Measurements from ENCODE around the gene ABHD4.
"Not testable (repeated sequence)": the region's sequence is repeated elsewhere in the genome, so short reads cannot be mapped to it uniquely, and the experiment has no call there.

The ABHD4 gene

GRCh38 chr14:22561661-22562579 lies 36.2 kb upstream of the ABHD4 start:
- no peak for FAIRE-seq

GRCh38 chr14:22563987-22564386 lies 34.1 kb upstream of the ABHD4 start:
- no peak for FAIRE-seq

- no peak for FAIRE-seq
These were observed 33.6 kb upstream of the ABHD4 start for GRCh38 chr14:22564463-22564862.

GRCh38 chr14:22565391-22565945 lies 32.6 kb upstream of the ABHD4 start:
- no peak for FAIRE-seq

- not testable (repeated sequence) for FAIRE-seq
These were observed 31.8 kb upstream of the ABHD4 start for GRCh38 chr14:22566266-22566665.

- no peak for FAIRE-seq
These were observed 31.3 kb upstream of the ABHD4 start for GRCh38 chr14:22566845-22567244.

- FAIRE-seq, result no peak
These were observed 30.7 kb upstream of the ABHD4 start for GRCh38 chr14:22567437-22567836.

- FAIRE-seq, result no peak
These were observed 28.9 kb upstream of the ABHD4 start for GRCh38 chr14:22569106-22569736.

GRCh38 chr14:22569737-22570131 lies 28.4 kb upstream of the ABHD4 start:
- FAIRE-seq, result no peak

GRCh38 chr14:22570132-22570949 lies 27.8 kb upstream of the ABHD4 start:
- FAIRE-seq, result peak; percentile 98

- no peak for FAIRE-seq
These were observed 25.5 kb upstream of the ABHD4 start for GRCh38 chr14:22572562-22573058.

- FAIRE-seq, result no peak
These were observed 24.3 kb upstream of the ABHD4 start for GRCh38 chr14:22573804-22574203.

- no peak for FAIRE-seq
These were observed 20.7 kb upstream of the ABHD4 start for GRCh38 chr14:22577334-22577908.

- no peak for FAIRE-seq
These were observed 18.9 kb upstream of the ABHD4 start for GRCh38 chr14:22579236-22579635.

GRCh38 chr14:22579881-22580280 lies 18.2 kb upstream of the ABHD4 start:
- FAIRE-seq, result no peak

- no peak for FAIRE-seq
These were observed 17.5 kb upstream of the ABHD4 start for GRCh38 chr14:22580625-22581024.

- no peak for FAIRE-seq
These were observed 14.1 kb upstream of the ABHD4 start for GRCh38 chr14:22583994-22584393.

- FAIRE-seq, result no peak
These were observed 10.9 kb upstream of the ABHD4 start for GRCh38 chr14:22587247-22587646.

GRCh38 chr14:22587677-22588422 lies 10.2 kb upstream of the ABHD4 start:
- not testable (repeated sequence) for FAIRE-seq

GRCh38 chr14:22588526-22589095 lies 9.5 kb upstream of the ABHD4 start:
- FAIRE-seq, result no peak

GRCh38 chr14:22589096-22589839 lies 8.8 kb upstream of the ABHD4 start, which contains the start of gene DAD1:
DAD1 (minus strand) TSS chr14:22589224; CDS start chr14:22589157, 67 bp downstream.
- peak; percentile 99 for FAIRE-seq
